GM18861 (cell line): ENCODE measurements around the gene PATE4.

Source experiments
- ATAC-seq: cut with Tn5 transposase; IDR thresholded peaks from one replicate; pipeline ENCODE4 v1.9.1; 2021; ENCODE audit not compliant: unreplicated experiment

Gene PATE4

GRCh38 chr11:125887373-125888324 lies 54.5 kb downstream of the PATE4 start, which contains the start of gene HYLS1:
Gene HYLS1, plus strand, starts transcription at chr11:125887668. Its CDS starts 11,701 bp downstream, at chr11:125899369.
- peak; percentile 76 for ATAC-seq
